RWPE2 (cell line): ENCODE measurements around the gene ZBP1.

Experiments used
- ATAC-seq: fragments of 200-7000 bp; cut with Tn5 transposase; 3 replicates; pipeline ENCODE4 v1.9.1; 2021; ENCODE audit warnings: low read depth
- DNase-seq: peaks from one replicate; pipeline ENCODE4 v3.0.0-alpha.2; 2020; ENCODE audit warnings: low spot score
- H3K27ac ChIP-seq: fragments of 450-650 bp; 2 replicates; pipeline ENCODE4 v1.5.1; 2017; ENCODE audit warnings: mild to moderate bottlenecking; ENCODE audit not compliant: poor library complexity, severe bottlenecking
- H3K27me3 ChIP-seq: fragments of 250-450 bp; sonication (Bioruptor Pico); 2 replicates; pipeline ENCODE4 v1.5.1; 2021; ENCODE audit warnings: mild to moderate bottlenecking, moderate library complexity; ENCODE audit not compliant: insufficient read depth, poor library complexity, severe bottlenecking
- H3K36me3 ChIP-seq: fragments of 250-450 bp; sonication (Bioruptor Pico); 2 replicates; pipeline ENCODE4 v1.5.1; 2020; ENCODE audit warnings: low read depth, mild to moderate bottlenecking, moderate library complexity
- H3K4me1 ChIP-seq: fragments of 250-450 bp; sonication (Bioruptor Pico); 2 replicates; pipeline ENCODE4 v1.5.1; 2021; ENCODE audit warnings: mild to moderate bottlenecking, moderate library complexity; ENCODE audit not compliant: insufficient read depth, poor library complexity, severe bottlenecking
- H3K4me3 ChIP-seq: fragments of 250-450 bp; sonication (Bioruptor Pico); 2 replicates; pipeline ENCODE4 v1.5.1; 2021; ENCODE audit warnings: mild to moderate bottlenecking, moderate library complexity; ENCODE audit not compliant: severe bottlenecking
- H3K9me3 ChIP-seq: fragments of 250-450 bp; sonication (Bioruptor Pico); 2 replicates; pipeline ENCODE4 v1.5.1; 2021; ENCODE audit warnings: mild to moderate bottlenecking, moderate library complexity; ENCODE audit not compliant: severe bottlenecking
- CTCF ChIP-seq: fragments of 450-650 bp; IDR thresholded peaks from one replicate; pipeline ENCODE4 v1.5.1; 2017; ENCODE audit warnings: mild to moderate bottlenecking, moderate library complexity; ENCODE audit not compliant: poor library complexity, severe bottlenecking

The ZBP1 gene

GRCh38 chr20:57591289-57592229 lies 28.7 kb downstream of the ZBP1 start:
- Histone ChIP-seq H3K4me3 (no peak overlapping the region), H3K4me1 (no peaks in the 10 kb centered on the region), H3K9me3 (no peaks in the 10 kb centered on the region), H3K27ac (no peak overlapping the region), H3K36me3 (no peaks in the 10 kb centered on the region), H3K27me3 (peaks cover 15% of the 10 kb centered on the region)
- ATAC-seq (no peak), DNase-seq (peak; percentile 72)
- TF ChIP-seq CTCF, result no peak

GRCh38 chr20:57590485-57591288 lies 29.5 kb downstream of the ZBP1 start:
- H3K27ac ChIP-seq, result no peak overlapping the region
- H3K27me3 ChIP-seq, result peaks cover 17% of the 10 kb centered on the region
- no peaks in the 10 kb centered on the region for H3K9me3 ChIP-seq
- ATAC-seq (no peak), DNase-seq (peak; percentile 80)
- H3K36me3 ChIP-seq, result no peaks in the 10 kb centered on the region
- H3K4me1 ChIP-seq, result no peaks in the 10 kb centered on the region
- no peak for TF ChIP-seq CTCF
- H3K4me3 ChIP-seq, result no peak overlapping the region

GRCh38 chr20:57589728-57590484 lies 30.3 kb downstream of the ZBP1 start:
- Histone ChIP-seq H3K4me3 (no peak overlapping the region), H3K27me3 (peaks cover 24% of the 10 kb centered on the region), H3K4me1 (no peaks in the 10 kb centered on the region), H3K36me3 (no peaks in the 10 kb centered on the region), H3K27ac (no peak overlapping the region), H3K9me3 (no peaks in the 10 kb centered on the region)
- DNase-seq (peak; percentile 81), ATAC-seq (no peak)
- no peak for TF ChIP-seq CTCF

GRCh38 chr20:57589123-57589727 lies 31.0 kb downstream of the ZBP1 start:
- no peak overlapping the region for H3K27ac ChIP-seq
- ATAC-seq (no peak), DNase-seq (peak; percentile 73)

More at GRCh38 chr20:57589123-57589727, 31.0 kb downstream of the ZBP1 start:
- no peaks in the 10 kb centered on the region for H3K9me3 ChIP-seq
- no peaks in the 10 kb centered on the region for H3K36me3 ChIP-seq
- no peaks in the 10 kb centered on the region for H3K4me1 ChIP-seq
- no peak overlapping the region for H3K4me3 ChIP-seq
- TF ChIP-seq CTCF, result no peak
- H3K27me3 ChIP-seq, result peaks cover 27% of the 10 kb centered on the region
